ENCODE results near the gene NOP53.
"Not testable (repeated sequence)": the region's sequence is repeated elsewhere in the genome, so short reads cannot be mapped to it uniquely, and the experiment has no call there.

The NOP53 gene

DNA sequence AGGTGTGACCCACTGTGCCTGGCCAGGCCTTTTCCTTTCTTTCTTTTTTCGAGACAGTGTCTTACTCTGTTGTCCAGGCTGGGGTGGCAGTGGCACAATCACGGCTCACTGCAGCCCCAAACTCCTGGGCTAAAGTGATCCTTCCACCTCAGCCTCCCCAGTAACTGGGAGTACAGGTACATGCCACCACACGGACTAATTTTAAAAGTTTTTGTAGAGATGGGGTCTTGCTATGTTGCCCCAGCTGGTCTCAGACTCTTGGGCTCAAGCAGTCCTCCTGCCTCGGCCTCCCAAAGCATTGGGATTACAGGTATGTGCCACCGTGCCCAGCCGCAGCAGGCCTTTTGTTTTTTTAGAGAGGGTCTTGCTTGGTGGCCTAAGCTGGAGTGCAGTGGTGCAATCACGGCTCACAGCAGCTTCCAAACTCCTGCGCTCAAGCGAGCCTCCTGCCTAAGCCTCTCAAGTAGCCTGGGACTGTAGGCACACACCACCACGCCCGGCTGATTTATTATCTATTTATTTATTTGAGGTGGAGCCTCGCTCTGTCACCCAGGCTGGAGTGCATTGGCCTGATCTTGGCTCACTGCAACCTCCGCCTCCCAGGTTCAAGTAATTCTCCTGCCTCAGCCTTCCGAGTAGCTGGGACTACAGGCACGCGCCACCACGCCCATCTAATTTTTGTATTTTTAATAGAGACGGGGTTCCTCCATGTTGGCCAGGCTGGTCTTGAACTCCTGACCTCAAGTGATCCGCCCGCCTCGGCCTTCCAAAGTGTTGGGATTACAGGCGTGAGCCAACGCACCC, 32.1 kb downstream of the NOP53 start:
- DNase-seq (ENCODE audit: low spot score), result not testable (repeated sequence)

DNA sequence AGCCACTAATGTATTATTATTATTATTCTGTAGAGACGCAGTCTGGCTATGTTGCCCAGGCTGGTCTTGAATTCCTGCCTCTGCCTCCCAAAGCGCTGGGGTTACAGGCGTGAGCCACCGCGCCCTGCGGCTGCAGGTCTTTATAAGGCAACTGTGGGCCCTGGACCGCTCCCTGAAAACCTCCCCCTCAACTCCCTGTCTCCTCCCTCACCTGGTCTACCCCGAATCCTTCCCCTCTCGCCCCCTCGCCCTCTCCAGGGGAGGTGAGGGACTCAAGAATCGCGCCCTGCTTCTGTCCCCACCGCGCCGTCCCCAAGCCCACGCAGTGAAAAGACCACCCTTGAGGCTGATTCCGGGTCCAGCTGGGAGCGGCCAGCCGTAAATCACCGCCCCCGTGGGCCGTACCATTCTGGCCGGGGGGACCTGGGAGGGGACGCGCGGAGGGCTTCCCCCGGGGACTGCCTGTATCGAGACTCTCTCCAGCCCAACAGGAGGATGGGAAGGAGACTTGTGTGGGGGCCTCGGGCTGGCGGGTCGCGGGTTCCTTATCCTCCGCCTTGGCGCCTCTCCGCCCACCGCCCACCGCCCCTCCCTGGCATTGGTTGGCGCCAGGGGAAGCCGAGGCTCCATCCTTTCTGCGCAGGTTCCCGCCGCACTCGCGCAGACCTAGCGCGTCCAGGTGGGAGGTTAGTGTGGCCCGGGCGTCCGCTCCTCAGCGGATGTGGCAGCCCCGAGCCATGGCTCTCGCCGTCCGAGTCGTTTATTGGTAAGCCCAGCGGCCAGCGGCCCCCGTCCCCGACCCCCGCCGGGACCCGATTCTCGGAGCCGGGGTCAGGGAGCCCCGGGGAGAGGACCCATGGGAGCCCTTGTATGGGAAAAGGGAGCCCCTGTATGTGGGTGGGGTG, 33.0 kb downstream of the NOP53 start, which contains the start of gene SELENOW:
SELENOW (plus strand) TSS at position 655 of the 905 bp plus-strand sequence; CDS start at position 738, 83 bp downstream.
- DNase-seq (ENCODE audit: low spot score), result peak; percentile 82

DNA sequence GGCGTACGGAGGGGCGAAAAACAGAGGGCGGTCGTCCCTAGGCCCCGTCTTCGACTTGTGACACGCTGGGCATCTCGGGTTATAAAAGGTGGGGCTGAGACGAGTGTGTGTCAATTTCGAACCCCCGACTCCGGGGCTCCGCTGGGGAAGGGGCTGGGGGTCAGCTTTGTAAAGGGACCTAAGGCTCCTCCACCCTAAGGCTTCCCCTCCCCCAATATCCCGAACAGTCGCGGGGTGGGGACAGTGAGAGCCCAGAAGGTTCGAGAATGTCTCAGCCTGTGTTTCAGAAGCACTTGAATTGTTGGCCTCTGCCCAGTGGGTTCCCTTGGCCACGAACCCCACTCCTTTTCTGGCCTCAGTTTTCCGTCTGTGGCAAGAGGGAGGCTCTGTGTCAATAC, 33.6 kb downstream of the NOP53 start:
- DNase-seq (ENCODE audit: low spot score), result peak; percentile 73

- DNase-seq (ENCODE audit: low spot score), result peak; percentile 57
Measured at GRCh38 chr19:47779524-47780214, 34.3 kb downstream of the NOP53 start.

GRCh38 chr19:47780215-47780551, 34.8 kb downstream of the NOP53 start:
- no peak for DNase-seq (ENCODE audit: low spot score)

GRCh38 chr19:47781590-47782262, 36.4 kb downstream of the NOP53 start:
- peak; percentile 79 for DNase-seq (ENCODE audit: low spot score)

DNA sequence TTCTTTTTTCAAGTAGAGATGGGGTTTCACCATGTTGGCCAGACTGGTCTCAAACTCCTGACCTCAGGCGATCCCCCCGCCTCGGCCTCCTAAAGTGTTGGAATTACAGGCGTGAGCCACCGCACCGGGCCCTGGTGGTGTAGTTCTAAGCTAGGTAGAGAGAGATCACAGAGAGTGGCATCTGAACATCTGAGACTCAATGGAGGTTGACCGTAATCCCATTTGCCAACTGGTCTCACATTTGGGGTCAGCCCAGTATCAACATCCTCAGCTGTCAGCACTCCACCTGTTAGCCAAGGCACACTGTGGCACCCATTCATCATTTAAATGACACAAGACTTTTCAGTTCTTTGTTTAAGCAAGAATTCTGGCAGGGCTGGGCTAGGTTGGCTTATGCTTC, 41.2 kb downstream of the NOP53 start:
- no peak for DNase-seq (ENCODE audit: low spot score)

GRCh38 chr19:47787307-47787706, 42.0 kb downstream of the NOP53 start:
- not testable (repeated sequence) for DNase-seq (ENCODE audit: low spot score)

DNA sequence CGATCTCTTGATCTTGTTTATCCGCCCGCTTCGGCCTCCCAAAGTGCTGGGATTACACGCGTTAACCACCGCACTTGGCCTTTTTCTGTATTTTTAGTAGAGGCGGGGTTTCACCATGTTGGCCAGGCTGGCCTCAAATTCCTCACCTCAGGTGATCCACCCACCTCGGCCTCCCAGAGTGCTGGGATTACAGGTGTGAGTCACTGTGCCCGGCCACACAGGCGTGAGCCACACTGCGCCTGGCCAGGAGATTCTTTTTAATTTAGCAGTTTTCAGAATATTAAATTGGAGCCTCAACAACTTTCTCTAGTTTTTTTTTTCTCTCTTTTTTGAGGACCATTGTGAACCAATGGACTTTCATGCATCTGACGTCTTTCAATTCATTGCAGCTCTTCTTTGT, 44.5 kb downstream of the NOP53 start:
- not testable (repeated sequence) for DNase-seq (ENCODE audit: low spot score)

GRCh38 chr19:47790398-47790814, 45.1 kb downstream of the NOP53 start:
- peak; percentile 79 for DNase-seq (ENCODE audit: low spot score)

DNA sequence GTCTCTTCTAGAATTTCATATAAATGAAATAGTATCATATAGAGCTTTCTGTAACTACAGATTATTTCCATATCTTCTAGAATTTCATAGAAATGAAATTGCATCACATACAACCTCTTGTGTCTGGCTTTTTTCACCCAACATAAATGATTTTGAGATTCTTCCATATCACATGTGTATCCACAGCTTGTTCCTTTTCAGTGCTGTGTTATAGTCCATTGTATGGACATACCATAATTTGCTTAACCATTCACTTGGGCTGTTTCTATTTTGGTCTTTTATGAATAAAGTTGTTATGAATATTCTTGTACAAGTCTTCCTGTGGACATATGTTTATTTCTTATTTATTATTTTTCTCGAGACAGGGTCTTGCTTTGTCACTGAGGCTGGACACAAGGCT, 47.3 kb downstream of the NOP53 start:
- DNase-seq (ENCODE audit: low spot score), result no peak

- DNase-seq (ENCODE audit: low spot score), result no peak
Measured at GRCh38 chr19:47794526-47794925, 49.2 kb downstream of the NOP53 start.

DNA sequence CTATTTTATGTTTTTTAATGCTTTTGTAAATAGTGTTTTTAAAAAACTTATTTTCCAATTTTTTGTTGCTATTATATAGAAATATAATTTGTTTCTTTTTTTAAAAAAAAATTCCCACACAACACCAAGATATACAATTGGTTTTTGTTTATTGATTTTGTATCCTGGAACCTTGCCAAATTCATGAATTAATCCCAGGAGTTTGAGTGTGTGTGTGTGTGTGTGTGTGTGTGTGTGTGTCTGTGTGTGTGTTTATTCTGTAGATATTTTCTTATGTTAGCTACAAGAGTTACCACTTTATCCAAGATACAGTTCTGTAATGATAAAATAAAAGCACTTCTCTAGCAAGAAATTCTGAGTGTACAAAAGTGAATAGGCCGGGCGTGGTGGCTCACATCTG, 51.4 kb downstream of the NOP53 start:
- no peak for DNase-seq (ENCODE audit: low spot score)

GRCh38 chr19:47797996-47798903, 52.9 kb downstream of the NOP53 start:
- DNase-seq (ENCODE audit: low spot score), result no peak

DNA sequence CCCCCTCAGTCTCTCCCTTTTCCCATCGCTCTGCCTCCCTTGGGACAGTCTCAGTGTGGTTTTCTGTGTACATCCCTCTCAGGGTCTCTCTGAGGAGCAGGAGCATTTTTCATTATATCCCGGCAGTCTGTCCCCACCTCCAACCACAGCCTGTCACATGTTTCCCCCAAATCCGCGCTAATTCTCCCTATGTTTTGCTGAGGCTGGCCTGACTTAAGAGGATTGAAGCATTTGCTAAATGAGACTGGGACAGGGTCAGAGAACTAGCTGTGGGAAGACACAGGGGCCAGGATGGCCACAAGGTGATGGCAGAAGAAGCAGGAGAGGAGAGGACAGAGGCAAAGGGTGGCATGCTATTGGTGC, 53.5 kb downstream of the NOP53 start:
- no peak for DNase-seq (ENCODE audit: low spot score)

- DNase-seq (ENCODE audit: low spot score), result no peak
Measured at GRCh38 chr19:47801270-47801669, 55.9 kb downstream of the NOP53 start.

DNA sequence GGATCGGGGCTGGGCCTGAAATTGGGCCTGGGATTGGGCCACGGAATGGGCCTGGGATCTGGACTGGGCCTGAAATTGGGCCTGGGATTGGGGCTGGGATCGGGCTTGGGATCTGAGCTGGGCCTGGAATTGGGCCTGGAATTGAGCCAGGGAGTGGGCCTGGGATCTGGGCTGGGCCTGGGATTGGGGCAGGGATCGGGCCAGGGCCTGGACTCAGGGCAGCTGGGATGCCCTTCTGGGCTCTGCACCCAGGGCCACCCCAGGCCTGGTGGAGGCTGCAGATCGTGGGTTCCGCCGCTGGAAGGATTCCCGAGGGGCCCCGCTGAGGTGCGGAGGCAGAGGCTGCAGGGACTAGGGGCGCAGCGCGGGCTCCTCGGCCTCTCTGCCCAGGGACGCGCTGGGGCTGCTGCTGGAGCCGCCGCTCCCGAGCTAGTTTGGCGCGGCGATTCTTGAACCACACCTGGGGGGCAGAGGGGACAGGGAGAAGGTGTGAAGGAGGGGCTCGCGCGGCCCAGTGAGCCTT, 57.2 kb downstream of the NOP53 start:
- DNase-seq (ENCODE audit: low spot score), result no peak

DNA sequence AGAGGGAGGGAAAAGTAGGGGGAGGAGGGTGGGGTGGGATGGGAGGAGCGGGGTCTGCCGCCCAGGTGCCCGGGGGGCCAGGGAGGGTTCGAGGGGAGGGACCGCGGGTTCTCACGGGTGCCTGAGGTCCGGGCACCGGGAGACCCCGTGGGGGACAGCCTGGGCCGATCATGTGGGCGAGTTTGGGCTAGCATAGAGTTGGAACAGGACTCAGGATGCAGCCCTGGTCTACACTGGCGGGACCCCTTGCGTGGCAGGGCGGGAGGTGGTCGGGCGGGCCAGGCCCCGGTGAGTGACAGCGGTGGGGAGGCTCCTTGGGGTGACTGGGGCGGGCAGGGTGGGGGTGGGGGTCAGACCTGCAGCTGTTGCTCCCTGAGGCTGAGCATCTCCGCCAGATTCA, 57.8 kb downstream of the NOP53 start:
- DNase-seq (ENCODE audit: low spot score), result not testable (repeated sequence)

DNA sequence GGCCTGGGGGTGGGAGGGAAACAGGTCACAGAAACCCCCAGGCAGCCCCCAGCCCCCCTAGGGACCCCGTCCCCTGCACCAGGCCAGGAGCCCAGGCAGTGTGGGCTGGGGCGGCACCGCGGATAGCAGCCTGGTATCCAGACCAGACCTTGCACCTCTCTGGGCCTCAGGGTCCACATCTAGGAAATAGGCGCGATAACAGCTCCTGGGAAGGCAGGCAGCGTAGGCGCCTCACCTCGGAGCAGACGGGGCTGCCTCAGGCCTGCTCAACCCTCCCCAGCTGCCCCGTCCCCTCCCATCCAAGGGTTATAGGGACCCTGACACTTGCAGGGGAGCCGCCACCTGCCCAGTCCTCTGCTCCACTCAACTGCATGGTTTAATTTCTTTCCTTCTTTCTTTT, 58.3 kb downstream of the NOP53 start:
- not testable (repeated sequence) for DNase-seq (ENCODE audit: low spot score)

GRCh38 chr19:47804451-47804850, 59.1 kb downstream of the NOP53 start, which contains the start of gene TPRX1:
TSS of gene TPRX1 (minus strand) at chr19:47804551. CDS start at chr19:47804539, 12 bp downstream.
- DNase-seq (ENCODE audit: low spot score), result not testable (repeated sequence)

Data from Ammon's horn (tissue), 1 donor.